ENCODE results near the gene OGT.
A peak's percentile ranks its signal among the peaks of the same experiment; 100 is the strongest.

Gene OGT

DNA sequence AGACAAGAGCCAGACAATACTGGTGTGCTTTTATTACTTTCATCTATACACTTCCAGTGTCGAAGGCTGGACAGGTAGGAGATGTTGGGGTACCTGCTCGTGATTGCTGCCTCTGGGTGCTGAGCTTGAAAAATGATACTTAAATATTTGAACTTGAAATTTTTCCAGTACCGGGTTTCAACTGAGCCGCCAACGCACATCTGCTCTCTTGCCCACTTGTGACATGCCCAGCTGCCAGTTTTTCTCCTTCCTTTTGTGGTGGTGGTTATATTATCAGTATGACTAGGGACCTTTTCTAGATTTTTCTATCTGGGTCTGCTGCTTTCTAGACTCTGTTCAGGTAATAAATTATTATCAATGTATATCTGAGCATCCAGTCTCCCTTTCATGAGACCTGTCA is 3.4 kb downstream of the OGT start:
- no peak for DNase-seq (ENCODE audit: low read depth)
- TF ChIP-seq POLR2A (IDR thresholded peaks at IDR 0.05; ENCODE audit: extremely low read depth, insufficient read length) (no peak), MYC (IDR thresholded peaks at IDR 0.05; ENCODE audit: low read depth, low read length) (no peak), MAX (IDR thresholded peaks at IDR 0.05; ENCODE audit: low read depth, low read length) (no peak)
- TF ChIP-seq, protein P1, sequence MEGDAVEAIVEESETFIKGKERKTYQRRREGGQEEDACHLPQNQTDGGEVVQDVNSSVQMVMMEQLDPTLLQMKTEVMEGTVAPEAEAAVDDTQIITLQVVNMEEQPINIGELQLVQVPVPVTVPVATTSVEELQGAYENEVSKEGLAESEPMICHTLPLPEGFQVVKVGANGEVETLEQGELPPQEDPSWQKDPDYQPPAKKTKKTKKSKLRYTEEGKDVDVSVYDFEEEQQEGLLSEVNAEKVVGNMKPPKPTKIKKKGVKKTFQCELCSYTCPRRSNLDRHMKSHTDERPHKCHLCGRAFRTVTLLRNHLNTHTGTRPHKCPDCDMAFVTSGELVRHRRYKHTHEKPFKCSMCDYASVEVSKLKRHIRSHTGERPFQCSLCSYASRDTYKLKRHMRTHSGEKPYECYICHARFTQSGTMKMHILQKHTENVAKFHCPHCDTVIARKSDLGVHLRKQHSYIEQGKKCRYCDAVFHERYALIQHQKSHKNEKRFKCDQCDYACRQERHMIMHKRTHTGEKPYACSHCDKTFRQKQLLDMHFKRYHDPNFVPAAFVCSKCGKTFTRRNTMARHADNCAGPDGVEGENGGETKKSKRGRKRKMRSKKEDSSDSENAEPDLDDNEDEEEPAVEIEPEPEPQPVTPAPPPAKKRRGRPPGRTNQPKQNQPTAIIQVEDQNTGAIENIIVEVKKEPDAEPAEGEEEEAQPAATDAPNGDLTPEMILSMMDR (IDR thresholded peaks at IDR 0.05; ENCODE audit: low read depth, low read length) = no peak
- peak overlapping the region; percentile 99 for H3K4me3 ChIP-seq (ENCODE audit: low read depth, low read length)

- no peak for TF ChIP-seq MAX (IDR thresholded peaks at IDR 0.05; ENCODE audit: low read depth, low read length)
- peak overlapping the region; percentile 14 for H3K4me3 ChIP-seq (ENCODE audit: low read depth, low read length)
- DNase-seq (ENCODE audit: low read depth) = no peak
Observed at GRCh38 chrX:71537743-71538142, 4.8 kb downstream of the OGT start.

- DNase-seq (ENCODE audit: low read depth) = no peak
- peak overlapping the region; percentile 34 for H3K4me3 ChIP-seq (ENCODE audit: low read depth, low read length)
- TF ChIP-seq, protein P1 (IDR thresholded peaks at IDR 0.05; ENCODE audit: low read depth, low read length) = no peak
- no peak for TF ChIP-seq MYC (IDR thresholded peaks at IDR 0.05; ENCODE audit: low read depth, low read length)
- no peak for TF ChIP-seq MAX (IDR thresholded peaks at IDR 0.05; ENCODE audit: low read depth, low read length)
- TF ChIP-seq POLR2A (IDR thresholded peaks at IDR 0.05; ENCODE audit: extremely low read depth, insufficient read length) = no peak
Observed at GRCh38 chrX:71540801-71541200, 7.9 kb downstream of the OGT start.

DNA sequence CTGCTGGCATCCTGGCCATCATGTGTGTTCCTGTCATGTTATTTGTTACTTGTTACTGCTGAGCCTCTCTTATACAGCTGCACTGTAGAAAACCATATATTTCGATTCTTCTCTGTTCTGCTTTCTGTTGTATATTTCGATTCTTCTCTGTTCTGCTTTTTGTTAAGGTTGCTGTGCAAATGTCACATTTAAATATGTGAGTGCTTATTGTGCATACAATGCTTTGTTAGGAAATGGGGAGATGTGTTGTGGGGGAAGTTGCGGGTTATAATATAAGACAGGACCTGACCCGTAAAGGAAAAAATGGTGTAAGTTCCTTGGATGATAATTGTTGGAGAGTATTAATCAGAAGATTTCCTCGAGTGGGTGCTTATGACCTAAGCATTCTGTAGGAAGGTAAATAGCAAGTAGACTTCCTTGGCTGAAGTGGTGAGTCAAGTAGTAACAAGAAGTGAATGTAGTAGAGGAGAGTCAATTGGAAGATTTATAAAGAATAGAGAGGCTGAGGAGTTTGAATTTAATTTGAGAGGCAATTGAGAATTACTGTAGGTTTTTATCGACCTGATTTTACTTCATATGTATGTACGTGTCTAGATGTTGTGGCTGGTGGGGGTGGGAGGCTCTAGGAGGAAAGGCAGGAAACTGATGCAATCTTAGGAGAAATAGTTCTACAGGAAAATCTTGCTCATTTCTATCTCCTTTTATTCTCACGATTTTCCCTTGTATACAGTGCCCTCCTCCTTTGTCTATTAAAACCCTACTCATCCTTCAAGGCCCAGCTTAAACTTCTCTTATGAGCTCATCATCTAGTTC is 8.5 kb downstream of the OGT start:
- TF ChIP-seq POLR2A (IDR thresholded peaks at IDR 0.05; ENCODE audit: extremely low read depth, insufficient read length) (no peak), MAX (IDR thresholded peaks at IDR 0.05; ENCODE audit: low read depth, low read length) (no peak), MYC (IDR thresholded peaks at IDR 0.05; ENCODE audit: low read depth, low read length) (no peak)
- TF ChIP-seq, protein P1 (IDR thresholded peaks at IDR 0.05; ENCODE audit: low read depth, low read length) = no peak
- H3K4me3 ChIP-seq (ENCODE audit: low read depth, low read length) = peak overlapping the region; percentile 34
- DNase-seq (ENCODE audit: low read depth) = peak; percentile 44

DNA sequence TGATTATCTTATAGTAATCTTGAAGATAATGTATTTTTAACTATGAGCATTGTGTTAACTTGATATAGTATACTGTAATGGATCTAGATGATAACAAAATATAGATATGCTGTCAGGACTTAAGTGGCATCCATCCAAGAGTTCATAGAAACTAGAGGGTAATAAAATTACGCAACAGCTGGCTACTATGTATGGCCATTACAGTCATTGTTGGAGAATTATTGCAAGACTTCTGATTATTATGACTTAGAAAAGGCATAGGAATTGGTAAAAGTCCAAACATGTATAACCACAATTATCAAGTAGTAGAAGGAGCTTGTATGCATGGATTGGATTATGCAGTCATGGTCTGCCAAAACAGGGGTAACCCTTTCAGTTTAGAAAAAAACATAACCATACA is 9.5 kb downstream of the OGT start:
- DNase-seq (ENCODE audit: low read depth) = peak; percentile 39
- H3K4me3 ChIP-seq (ENCODE audit: low read depth, low read length) = peak overlapping the region; percentile 34
- TF ChIP-seq MYC (IDR thresholded peaks at IDR 0.05; ENCODE audit: low read depth, low read length) = no peak
- TF ChIP-seq, protein P1 (IDR thresholded peaks at IDR 0.05; ENCODE audit: low read depth, low read length) = no peak
- TF ChIP-seq POLR2A (IDR thresholded peaks at IDR 0.05; ENCODE audit: extremely low read depth, insufficient read length) = no peak
- no peak for TF ChIP-seq MAX (IDR thresholded peaks at IDR 0.05; ENCODE audit: low read depth, low read length)

DNA sequence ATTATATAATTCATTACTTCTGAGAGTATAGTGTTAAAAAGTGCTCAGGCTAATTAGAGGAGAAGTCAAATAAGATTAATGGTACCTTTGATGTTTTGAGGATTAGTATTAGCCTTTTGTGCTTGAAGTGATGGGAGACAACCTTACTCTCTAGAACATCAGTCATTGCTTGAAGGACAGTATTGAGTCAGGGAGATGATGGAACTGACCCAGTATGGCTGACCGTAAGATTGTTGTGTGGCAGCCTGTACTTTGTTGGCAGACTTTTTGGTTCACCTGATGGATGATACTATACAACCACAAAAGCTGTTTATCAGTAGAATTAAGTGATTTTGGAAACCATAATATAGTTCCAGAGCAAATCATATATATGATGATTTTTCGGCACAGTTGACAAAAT is 9.9 kb downstream of the OGT start:
- DNase-seq (ENCODE audit: low read depth) = no peak
- no peak overlapping the region for H3K4me3 ChIP-seq (ENCODE audit: low read depth, low read length)
- TF ChIP-seq, protein P1 (IDR thresholded peaks at IDR 0.05; ENCODE audit: low read depth, low read length) = no peak
- TF ChIP-seq POLR2A (IDR thresholded peaks at IDR 0.05; ENCODE audit: extremely low read depth, insufficient read length) (no peak), MYC (IDR thresholded peaks at IDR 0.05; ENCODE audit: low read depth, low read length) (no peak), MAX (IDR thresholded peaks at IDR 0.05; ENCODE audit: low read depth, low read length) (no peak)
